AG09309 (cell line): ENCODE measurements around the gene PGM2.

ENCODE experiments used
- DNase-seq: peaks from one replicate; pipeline ENCODE4 v3.0.0-alpha.2; 2010; ENCODE audit warnings: low read depth
- H3K4me3 ChIP-seq: 2 replicates; pipeline ENCODE4 v1.5.1; 2011; ENCODE audit warnings: mild to moderate bottlenecking, low read depth, low read length, moderate library complexity; ENCODE audit not compliant: control insufficient read depth
- TF ChIP-seq, protein P1 (sequence below): IDR thresholded peaks from 2 replicates; pipeline ENCODE4 v1.5.1; 2011; ENCODE audit warnings: mild to moderate bottlenecking, low read depth, low read length, inconsistent platforms; ENCODE audit not compliant: insufficient read depth, control insufficient read depth; ENCODE audit errors: missing control alignments

The PGM2 gene

GRCh38 chr4:37792241-37792640, 34.2 kb upstream of the PGM2 start:
- no peak for DNase-seq
- H3K4me3 ChIP-seq = no peak overlapping the region
- TF ChIP-seq, protein P1, sequence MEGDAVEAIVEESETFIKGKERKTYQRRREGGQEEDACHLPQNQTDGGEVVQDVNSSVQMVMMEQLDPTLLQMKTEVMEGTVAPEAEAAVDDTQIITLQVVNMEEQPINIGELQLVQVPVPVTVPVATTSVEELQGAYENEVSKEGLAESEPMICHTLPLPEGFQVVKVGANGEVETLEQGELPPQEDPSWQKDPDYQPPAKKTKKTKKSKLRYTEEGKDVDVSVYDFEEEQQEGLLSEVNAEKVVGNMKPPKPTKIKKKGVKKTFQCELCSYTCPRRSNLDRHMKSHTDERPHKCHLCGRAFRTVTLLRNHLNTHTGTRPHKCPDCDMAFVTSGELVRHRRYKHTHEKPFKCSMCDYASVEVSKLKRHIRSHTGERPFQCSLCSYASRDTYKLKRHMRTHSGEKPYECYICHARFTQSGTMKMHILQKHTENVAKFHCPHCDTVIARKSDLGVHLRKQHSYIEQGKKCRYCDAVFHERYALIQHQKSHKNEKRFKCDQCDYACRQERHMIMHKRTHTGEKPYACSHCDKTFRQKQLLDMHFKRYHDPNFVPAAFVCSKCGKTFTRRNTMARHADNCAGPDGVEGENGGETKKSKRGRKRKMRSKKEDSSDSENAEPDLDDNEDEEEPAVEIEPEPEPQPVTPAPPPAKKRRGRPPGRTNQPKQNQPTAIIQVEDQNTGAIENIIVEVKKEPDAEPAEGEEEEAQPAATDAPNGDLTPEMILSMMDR = no peak

DNA sequence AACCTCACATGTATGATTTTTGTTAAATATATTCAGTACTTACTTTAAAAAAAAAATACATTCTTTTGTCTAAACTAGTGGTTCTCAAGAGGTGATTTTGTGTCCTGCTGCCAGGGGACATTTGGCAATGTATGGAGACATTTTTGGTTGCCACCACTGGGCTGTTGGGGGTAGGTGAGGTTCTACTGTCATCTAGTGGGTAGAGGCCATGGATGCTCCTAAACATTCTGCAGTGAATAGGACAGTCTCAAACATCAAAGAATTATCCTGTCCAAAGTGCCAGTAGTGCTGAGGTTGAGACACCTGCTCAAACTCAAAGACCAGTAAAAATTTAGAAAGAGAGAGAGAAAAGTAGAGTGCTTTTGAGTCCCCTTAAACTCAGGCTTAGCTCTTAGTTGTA, 32.9 kb upstream of the PGM2 start:
- DNase-seq = no peak
- H3K4me3 ChIP-seq = no peak overlapping the region
- TF ChIP-seq, protein P1 = peak; percentile 69

GRCh38 chr4:37794056-37794455, 32.4 kb upstream of the PGM2 start:
- H3K4me3 ChIP-seq = no peak overlapping the region
- TF ChIP-seq, protein P1 = no peak
- DNase-seq = no peak

DNA sequence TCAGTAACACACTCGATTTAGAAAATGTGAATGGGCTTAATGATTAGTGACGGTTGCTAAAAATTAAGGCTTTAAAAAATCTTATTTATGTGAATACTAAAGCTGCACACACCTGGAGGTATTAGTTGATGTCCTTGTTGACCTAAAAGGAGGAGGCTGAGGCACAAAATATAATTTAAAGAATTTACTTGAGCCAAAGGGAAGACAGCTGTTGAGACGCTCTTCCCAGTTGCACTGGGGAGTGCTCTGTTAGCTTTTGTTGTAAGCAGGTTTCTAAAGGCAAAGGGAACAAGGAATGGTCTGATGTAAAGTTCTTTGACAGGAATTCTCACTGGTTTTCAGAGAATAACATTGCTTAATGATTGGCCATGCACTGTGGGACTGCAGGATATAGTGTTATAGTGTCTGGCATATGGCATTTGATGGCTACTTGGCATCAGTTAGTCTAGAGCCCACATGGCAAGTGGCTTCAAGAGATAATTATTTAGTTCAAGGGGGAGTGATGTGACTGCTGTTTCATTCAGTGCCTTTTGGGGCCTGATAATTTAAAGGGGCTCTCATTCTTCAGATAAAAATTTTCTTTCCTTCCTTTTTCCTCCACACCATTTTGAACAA, 30.8 kb upstream of the PGM2 start:
- H3K4me3 ChIP-seq = no peak overlapping the region
- DNase-seq = no peak
- TF ChIP-seq, protein P1 = no peak

GRCh38 chr4:37797374-37797773, 29.1 kb upstream of the PGM2 start:
- no peak overlapping the region for H3K4me3 ChIP-seq
- TF ChIP-seq, protein P1 = no peak
- DNase-seq = no peak

GRCh38 chr4:37797923-37798322, 28.6 kb upstream of the PGM2 start:
- no peak for DNase-seq
- TF ChIP-seq, protein P1 = no peak
- H3K4me3 ChIP-seq = no peak overlapping the region
